GM12878 (cell line): Measurements from ENCODE around the gene NR2F2. TPM values are rescaled to one million over a fixed set of nuclear protein-coding genes. Genes with fewer than 3 reads are reported as not detected.

ENCODE experiments used
- BHLHE40 ChIP-seq, 2 experiments: fragments of 450-650 bp in 1 of 2; IDR thresholded peaks; 2 replicates each; pipeline ENCODE4 v1.6.1; 2011 to 2017; ENCODE audit warnings: low read depth in 2 of 2, borderline replicate concordance in 1 of 2, improper control_type of control experiment in 1 of 2, low read length in 1 of 2, mild to moderate bottlenecking in 1 of 2
- CHD1 ChIP-seq: IDR thresholded peaks from 2 replicates; pipeline ENCODE4 v1.6.1; 2012; ENCODE audit warnings: low read depth, low read length, improper control_type of control experiment
- CTCF ChIP-seq, 3 experiments: IDR thresholded peaks in 2 of 3; conservative IDR thresholded peaks in 1 of 3; 2 replicates each; pipeline ENCODE4 v1.5.1; 2011; ENCODE audit warnings: low read depth in 3 of 3, low read length in 3 of 3, mild to moderate bottlenecking in 3 of 3, control low read depth in 2 of 3, moderate library complexity in 2 of 3, inconsistent platforms in 1 of 3, mixed read lengths in 1 of 3; ENCODE audit not compliant: control insufficient read depth in 2 of 3, insufficient read depth in 1 of 3; ENCODE audit errors: extremely low read depth in 1 of 3
- ETV6 ChIP-seq, 2 experiments: fragments of 450-650 bp in 1 of 2; IDR thresholded peaks in 1 of 2; conservative IDR thresholded peaks in 1 of 2; 2 replicates each; pipeline ENCODE4 v1.6.1; 2014; ENCODE audit warnings: antibody characterized with exemption in 1 of 2, borderline replicate concordance in 1 of 2, low read depth in 1 of 2, mild to moderate bottlenecking in 1 of 2, moderate library complexity in 1 of 2
- FOXM1 ChIP-seq: IDR thresholded peaks from 2 replicates; pipeline ENCODE4 v1.6.1; 2012; ENCODE audit warnings: low read depth, mild to moderate bottlenecking, inconsistent platforms, low read length, moderate library complexity
- GATAD2B ChIP-seq: fragments of 450-650 bp; conservative IDR thresholded peaks from 2 replicates; pipeline ENCODE4 v1.6.1; 2017; ENCODE audit warnings: low read depth, mild to moderate bottlenecking, moderate library complexity
- IKZF1 ChIP-seq: fragments of 450-650 bp; conservative IDR thresholded peaks from 2 replicates; pipeline ENCODE4 v1.6.1; 2017; ENCODE audit warnings: antibody characterized with exemption, mild to moderate bottlenecking
- KDM1A ChIP-seq: fragments of 200-600 bp; sonication (generic); IDR thresholded peaks from 2 replicates; pipeline ENCODE4 v1.6.1; 2016; ENCODE audit warnings: borderline replicate concordance
- LARP7 ChIP-seq: fragments of 450-650 bp; IDR thresholded peaks from 2 replicates; pipeline ENCODE4 v1.6.1; 2017; ENCODE audit warnings: mild to moderate bottlenecking
- MEF2B ChIP-seq: fragments of 450-650 bp; IDR thresholded peaks from 2 replicates; pipeline ENCODE4 v1.6.1; 2018; ENCODE audit warnings: mild to moderate bottlenecking, moderate library complexity; ENCODE audit not compliant: partially characterized antibody, poor library complexity, severe bottlenecking
- NR2F1 ChIP-seq: fragments of 450-650 bp; conservative IDR thresholded peaks from 2 replicates; pipeline ENCODE4 v1.6.1; 2017; ENCODE audit warnings: mild to moderate bottlenecking
- PAX5 ChIP-seq: IDR thresholded peaks from 2 replicates; pipeline ENCODE4 v1.6.1; 2011; ENCODE audit warnings: low read depth, low read length, borderline replicate concordance
- SPI1 ChIP-seq: IDR thresholded peaks from 2 replicates; pipeline ENCODE4 v1.6.1; 2011; ENCODE audit warnings: low read depth, mild to moderate bottlenecking, low read length, moderate library complexity, borderline replicate concordance; ENCODE audit not compliant: insufficient read depth
- SUZ12 ChIP-seq: fragments of 200-600 bp; sonication (generic); IDR thresholded peaks from one replicate; pipeline ENCODE4 v1.6.1; 2018; ENCODE audit warnings: antibody characterized with exemption, mild to moderate bottlenecking; ENCODE audit not compliant: unreplicated experiment
- TCF3 ChIP-seq: IDR thresholded peaks from 2 replicates; pipeline ENCODE4 v1.6.1; 2012; ENCODE audit warnings: low read depth, mild to moderate bottlenecking, low read length, borderline replicate concordance; ENCODE audit not compliant: insufficient read depth
- ZBED1 ChIP-seq: IDR thresholded peaks from 2 replicates; pipeline ENCODE4 v1.6.1; 2016; ENCODE audit warnings: borderline replicate concordance
- ZBTB33 ChIP-seq: fragments of 450-650 bp; IDR thresholded peaks from 2 replicates; pipeline ENCODE4 v1.6.1; 2017; ENCODE audit warnings: mild to moderate bottlenecking
- ZNF217 ChIP-seq: fragments of 450-650 bp; IDR thresholded peaks from 2 replicates; pipeline ENCODE4 v1.6.1; 2017; ENCODE audit warnings: antibody characterized with exemption, mild to moderate bottlenecking
- ZNF622 ChIP-seq: fragments of 450-650 bp; IDR thresholded peaks from 2 replicates; pipeline ENCODE4 v1.6.1; 2017; ENCODE audit warnings: mild to moderate bottlenecking, inconsistent platforms
- polyA plus RNA-seq, 11 experiments: library from polyadenylated mRNA; depleted of rRNA in 4 of 11; unstranded in 6 of 11; stranded (reverse) in 5 of 11; fragments of >200 nt; fragmentation: Nextera tagmentation in 4 of 11; fragmentation: Illumina TruSeq in 1 of 11; extraction: Ambion mirVana in 4 of 11; extraction: Trizol in 1 of 11; gene quantifications; 1 replicate in 1 of 11; 2 replicates in 10 of 11; pipeline versions ENCODE4 v1.2.1 to v1.2.3, GENCODE V29; 2011 to 2016; ENCODE audit warnings: inconsistent platforms in 2 of 11, missing spikeins in 2 of 11, low read depth in 1 of 11
- total RNA-seq, 4 experiments: library from RNA; depleted of rRNA in 3 of 4; stranded (reverse); fragments of >200 nt in 3 of 4; fragmentation: Illumina TruSeq in 1 of 4; extraction: Trizol in 1 of 4; gene quantifications; 2 replicates each; pipeline versions ENCODE4 v1.2.1 to v1.2.3, GENCODE V29; 2013 to 2021

Gene NR2F2
- total and polyA plus RNA-seq, 10 of the 15 experiments (the other 5 are each of a cell fraction or from before 2014, with no cell fraction given): 1.1 to 10.1 (median 3.2) TPM

- TF ChIP-seq CTCF (IDR thresholded peaks at IDR 0.05 in 2 of 3, conservative IDR thresholded peaks at IDR 0.05 in 1 of 3; ENCODE audit: control insufficient read depth in 2 of 3, extremely low read depth in 1 of 3, insufficient read depth in 1 of 3, low read depth in 3 of 3, low read length in 3 of 3) (peak in 2 of 3 experiments; percentile 15 to 33; a peak in 2 of 6 replicates), TCF3 (no peak), BHLHE40 (IDR thresholded peaks at IDR 0.05; ENCODE audit: borderline replicate concordance in 1 of 2, low read depth in 2 of 2, low read length in 1 of 2) (peak in 1 of 2 experiments; percentile 70; a peak in 3 of 4 replicates), SPI1 (no peak), IKZF1 (peak; percentile 56), PAX5 (0 out of 2 replicates have a peak, but pooled peaks have one; percentile 18), ZNF217 (peak; percentile 42; the same call in 1 of the 2 replicates), ZBED1 (no peak), NR2F1 (peak; percentile 66), ZNF622 (no peak), FOXM1 (no peak), LARP7 (0 out of 2 replicates have a peak, but pooled peaks have one; percentile 18), KDM1A (no peak), ETV6 (conservative IDR thresholded peaks at IDR 0.05 in 1 of 2, IDR thresholded peaks at IDR 0.05 in 1 of 2; ENCODE audit: borderline replicate concordance in 1 of 2, low read depth in 1 of 2) (no peak), ZBTB33 (peak; percentile 100), GATAD2B (peak; percentile 39), SUZ12 (peak; percentile 33), MEF2B (peak; percentile 57), CHD1 (no peak)
Measured at GRCh38 chr15:96353930-96354730, 23.6 kb downstream of the NR2F2 start (continued).
